HepG2 (cell line): ENCODE results near the gene FAM162A. TPM values are rescaled to one million over a fixed set of nuclear protein-coding genes. Genes with fewer than 3 reads are reported as not detected.

Experiments
- ADNP ChIP-seq: sonication (generic); formaldehyde crosslinking; IDR thresholded peaks from 2 replicates; pipeline ENCODE4 v1.4.0; 2020; ENCODE audit warnings: missing genetic modification reagents
- ARNT ChIP-seq: fragments of 450-650 bp; IDR thresholded peaks from 2 replicates; pipeline ENCODE4 v1.6.1; 2017
- EEA1 ChIP-seq: sonication (generic); formaldehyde crosslinking; IDR thresholded peaks from 2 replicates; pipeline ENCODE4 v1.5.1; 2020; ENCODE audit warnings: mild to moderate bottlenecking, missing genetic modification reagents, borderline replicate concordance
- ELK4 ChIP-seq: sonication (generic); formaldehyde crosslinking; IDR thresholded peaks from 2 replicates; pipeline ENCODE4 v1.9.0; 2021; ENCODE audit warnings: missing genetic modification reagents, borderline replicate concordance
- FOXO4 ChIP-seq: sonication (generic); formaldehyde crosslinking; conservative IDR thresholded peaks from 2 replicates; pipeline ENCODE4 v1.8.1; 2023; ENCODE audit warnings: missing genetic modification reagents
- GABPB1 ChIP-seq: IDR thresholded peaks from 2 replicates; pipeline ENCODE4 v1.6.1; 2016; ENCODE audit warnings: mild to moderate bottlenecking, missing genetic modification reagents, moderate library complexity, missing compliant biosample characterization
- GATAD1 ChIP-seq: IDR thresholded peaks from 2 replicates; pipeline ENCODE4 v1.6.1; 2016; ENCODE audit warnings: missing genetic modification reagents, missing compliant biosample characterization
- KDM5A ChIP-seq: fragments of 200-600 bp; sonication (generic); IDR thresholded peaks from 2 replicates; pipeline ENCODE4 v1.7.0; 2018; ENCODE audit warnings: antibody characterized with exemption, mild to moderate bottlenecking, low read length, borderline replicate concordance
- MAFG ChIP-seq: sonication (generic); formaldehyde crosslinking; IDR thresholded peaks from 2 replicates; pipeline ENCODE4 v1.5.1; 2020; ENCODE audit warnings: mild to moderate bottlenecking, missing genetic modification reagents
- NCOA2 ChIP-seq: sonication (generic); formaldehyde crosslinking; IDR thresholded peaks from 2 replicates; pipeline ENCODE4 v1.8.0; 2022; ENCODE audit warnings: inconsistent platforms
- REL ChIP-seq: sonication (generic); formaldehyde crosslinking; conservative IDR thresholded peaks from 2 replicates; pipeline ENCODE4 v1.8.0; 2022; ENCODE audit warnings: mild to moderate bottlenecking, missing genetic modification reagents, moderate library complexity
- SIX1 ChIP-seq: sonication (generic); formaldehyde crosslinking; IDR thresholded peaks from 2 replicates; pipeline ENCODE4 v1.4.0; 2020; ENCODE audit warnings: missing genetic modification reagents, borderline replicate concordance
- TEAD3 ChIP-seq: optimal IDR thresholded peaks from 2 replicates; pipeline ENCODE3; 2016; ENCODE audit warnings: borderline replicate concordance
- THAP11 ChIP-seq: IDR thresholded peaks from 2 replicates; pipeline ENCODE4 v1.6.1; 2016; ENCODE audit warnings: missing biosample characterization, missing genetic modification reagents
- U2AF1 ChIP-seq: fragments of 200-400 bp; formaldehyde crosslinking; optimal IDR thresholded peaks from 2 replicates; pipeline ENCODE3; 2017; ENCODE audit warnings: mild to moderate bottlenecking, low read depth, low read length
- ZNF260 ChIP-seq: sonication (generic); formaldehyde crosslinking; IDR thresholded peaks from 2 replicates; pipeline ENCODE4 v1.4.0; 2020; ENCODE audit warnings: missing genetic modification reagents, low read depth, mild to moderate bottlenecking, borderline replicate concordance
- ZNF264 ChIP-seq: sonication (generic); formaldehyde crosslinking; IDR thresholded peaks from 2 replicates; pipeline ENCODE4 v1.4.0; 2020; ENCODE audit warnings: missing genetic modification reagents
- ZNF282 ChIP-seq: fragments of 450-650 bp; IDR thresholded peaks from 2 replicates; pipeline ENCODE4 v1.6.1; 2018; ENCODE audit not compliant: partially characterized antibody
- polyA plus RNA-seq, 8 experiments: library from polyadenylated mRNA; depleted of rRNA in 3 of 8; stranded (reverse) in 7 of 8; unstranded in 1 of 8; fragments of >200 nt; fragmentation: Illumina TruSeq in 4 of 8; extraction: Trizol in 4 of 8; gene quantifications; 2 replicates each; pipeline versions ENCODE4 v1.2.1 to v1.2.3, GENCODE V29; 2011 to 2016; ENCODE audit warnings: low read depth in 4 of 8, missing spikeins in 1 of 8, mixed read lengths in 1 of 8; ENCODE audit not compliant: insufficient read depth in 1 of 8
- total RNA-seq, 5 experiments: library from RNA; depleted of rRNA; stranded (reverse); fragments of >200 nt; fragmentation: Illumina TruSeq; extraction: Trizol; gene quantifications; 2 replicates each; pipeline ENCODE4 v1.2.3, GENCODE V29; 2016; ENCODE audit warnings: low read depth in 1 of 5
- TF ChIP-seq, protein P1 (sequence below): sonication (generic); formaldehyde crosslinking; IDR thresholded peaks from 2 replicates; pipeline ENCODE4 v1.4.0; 2020; ENCODE audit warnings: missing genetic modification reagents
- TF ChIP-seq, protein P2 (sequence below): sonication (generic); formaldehyde crosslinking; IDR thresholded peaks from 2 replicates; pipeline ENCODE4 v1.4.0; 2020; ENCODE audit warnings: mild to moderate bottlenecking, missing genetic modification reagents

FAM162A gene
- total and polyA plus RNA-seq, 2 of the 13 experiments (the other 11 are each of a cell fraction or from before 2014, with no cell fraction given) = 115 to 155 TPM

- TF ChIP-seq, protein P1, sequence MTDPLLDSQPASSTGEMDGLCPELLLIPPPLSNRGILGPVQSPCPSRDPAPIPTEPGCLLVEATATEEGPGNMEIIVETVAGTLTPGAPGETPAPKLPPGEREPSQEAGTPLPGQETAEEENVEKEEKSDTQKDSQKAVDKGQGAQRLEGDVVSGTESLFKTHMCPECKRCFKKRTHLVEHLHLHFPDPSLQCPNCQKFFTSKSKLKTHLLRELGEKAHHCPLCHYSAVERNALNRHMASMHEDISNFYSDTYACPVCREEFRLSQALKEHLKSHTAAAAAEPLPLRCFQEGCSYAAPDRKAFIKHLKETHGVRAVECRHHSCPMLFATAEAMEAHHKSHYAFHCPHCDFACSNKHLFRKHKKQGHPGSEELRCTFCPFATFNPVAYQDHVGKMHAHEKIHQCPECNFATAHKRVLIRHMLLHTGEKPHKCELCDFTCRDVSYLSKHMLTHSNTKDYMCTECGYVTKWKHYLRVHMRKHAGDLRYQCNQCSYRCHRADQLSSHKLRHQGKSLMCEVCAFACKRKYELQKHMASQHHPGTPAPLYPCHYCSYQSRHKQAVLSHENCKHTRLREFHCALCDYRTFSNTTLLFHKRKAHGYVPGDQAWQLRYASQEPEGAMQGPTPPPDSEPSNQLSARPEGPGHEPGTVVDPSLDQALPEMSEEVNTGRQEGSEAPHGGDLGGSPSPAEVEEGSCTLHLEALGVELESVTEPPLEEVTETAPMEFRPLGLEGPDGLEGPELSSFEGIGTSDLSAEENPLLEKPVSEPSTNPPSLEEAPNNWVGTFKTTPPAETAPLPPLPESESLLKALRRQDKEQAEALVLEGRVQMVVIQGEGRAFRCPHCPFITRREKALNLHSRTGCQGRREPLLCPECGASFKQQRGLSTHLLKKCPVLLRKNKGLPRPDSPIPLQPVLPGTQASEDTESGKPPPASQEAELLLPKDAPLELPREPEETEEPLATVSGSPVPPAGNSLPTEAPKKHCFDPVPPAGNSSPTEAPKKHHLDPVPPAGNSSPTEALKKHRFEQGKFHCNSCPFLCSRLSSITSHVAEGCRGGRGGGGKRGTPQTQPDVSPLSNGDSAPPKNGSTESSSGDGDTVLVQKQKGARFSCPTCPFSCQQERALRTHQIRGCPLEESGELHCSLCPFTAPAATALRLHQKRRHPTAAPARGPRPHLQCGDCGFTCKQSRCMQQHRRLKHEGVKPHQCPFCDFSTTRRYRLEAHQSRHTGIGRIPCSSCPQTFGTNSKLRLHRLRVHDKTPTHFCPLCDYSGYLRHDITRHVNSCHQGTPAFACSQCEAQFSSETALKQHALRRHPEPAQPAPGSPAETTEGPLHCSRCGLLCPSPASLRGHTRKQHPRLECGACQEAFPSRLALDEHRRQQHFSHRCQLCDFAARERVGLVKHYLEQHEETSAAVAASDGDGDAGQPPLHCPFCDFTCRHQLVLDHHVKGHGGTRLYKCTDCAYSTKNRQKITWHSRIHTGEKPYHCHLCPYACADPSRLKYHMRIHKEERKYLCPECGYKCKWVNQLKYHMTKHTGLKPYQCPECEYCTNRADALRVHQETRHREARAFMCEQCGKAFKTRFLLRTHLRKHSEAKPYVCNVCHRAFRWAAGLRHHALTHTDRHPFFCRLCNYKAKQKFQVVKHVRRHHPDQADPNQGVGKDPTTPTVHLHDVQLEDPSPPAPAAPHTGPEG (CRISPR knock-in tag) = 0 out of 2 replicates have a peak, but pooled peaks have one; percentile 6
- TF ChIP-seq ELK4 (CRISPR knock-in tag) = no peak; the same call in 1 of the 2 replicates
- TF ChIP-seq GABPB1 (CRISPR knock-in tag) = peak; percentile 93
- TF ChIP-seq, protein P2, sequence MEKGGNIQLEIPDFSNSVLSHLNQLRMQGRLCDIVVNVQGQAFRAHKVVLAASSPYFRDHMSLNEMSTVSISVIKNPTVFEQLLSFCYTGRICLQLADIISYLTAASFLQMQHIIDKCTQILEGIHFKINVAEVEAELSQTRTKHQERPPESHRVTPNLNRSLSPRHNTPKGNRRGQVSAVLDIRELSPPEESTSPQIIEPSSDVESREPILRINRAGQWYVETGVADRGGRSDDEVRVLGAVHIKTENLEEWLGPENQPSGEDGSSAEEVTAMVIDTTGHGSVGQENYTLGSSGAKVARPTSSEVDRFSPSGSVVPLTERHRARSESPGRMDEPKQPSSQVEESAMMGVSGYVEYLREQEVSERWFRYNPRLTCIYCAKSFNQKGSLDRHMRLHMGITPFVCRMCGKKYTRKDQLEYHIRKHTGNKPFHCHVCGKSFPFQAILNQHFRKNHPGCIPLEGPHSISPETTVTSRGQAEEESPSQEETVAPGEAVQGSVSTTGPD (CRISPR knock-in tag) = no peak
- no peak for TF ChIP-seq ZNF260
- no peak for TF ChIP-seq ADNP (CRISPR knock-in tag)
- TF ChIP-seq ARNT = no peak
- peak; percentile 87 for TF ChIP-seq KDM5A
- TF ChIP-seq TEAD3 (CRISPR knock-in tag) = no peak
- TF ChIP-seq NCOA2 (CRISPR knock-in tag) = no peak; the same call in 1 of the 2 replicates
- TF ChIP-seq EEA1 (CRISPR knock-in tag) = no peak
- TF ChIP-seq SIX1 = no peak
- TF ChIP-seq REL = 0 out of 2 replicates have a peak, but pooled peaks have one; percentile 62
- peak; percentile 89 for TF ChIP-seq THAP11 (CRISPR knock-in tag)
- peak; percentile 53; the same call in 1 of the 2 replicates for TF ChIP-seq ZNF264 (CRISPR knock-in tag)
- peak; percentile 89 for TF ChIP-seq GATAD1
- no peak for TF ChIP-seq MAFG (CRISPR knock-in tag)
- no peak for TF ChIP-seq ZNF282
- no peak for TF ChIP-seq U2AF1
- no peak for TF ChIP-seq FOXO4 (CRISPR knock-in tag)
Measured at GRCh38 chr3:122415762-122416654, 32.0 kb downstream of the FAM162A start, which contains the start of gene WDR5B (continued).
